Lower leg skin (tissue), 4 donors: ENCODE measurements around the gene SSRP1. TPM values are rescaled to one million over a fixed set of nuclear protein-coding genes. Genes with fewer than 3 reads are reported as not detected.

Experiments
- DNase-seq, 2 donors: peaks; one replicate each; pipeline ENCODE4 v3.0.0-alpha.2; 2019; ENCODE audit warnings: low spot score in 2 of 2
- H3K4me3 ChIP-seq: fragments of 200-600 bp; sonication (generic); 2 replicates; pipeline ENCODE4 v1.5.1; 2017; ENCODE audit warnings: mild to moderate bottlenecking, low read depth; ENCODE audit not compliant: poor library complexity, severe bottlenecking
- POLR2A ChIP-seq, 2 donors: fragments of 450-650 bp; IDR thresholded peaks; one replicate each; pipeline ENCODE4 v1.6.1; 2016 to 2017; ENCODE audit warnings: antibody characterized with exemption in 2 of 2, mild to moderate bottlenecking in 1 of 2, moderate library complexity in 1 of 2
- WGBS, 2 donors: methylation state at CpG; one replicate each; pipeline ENCODE4 v1.1.5; 2018; 5-methylcytosine and 5-hydroxymethylcytosine counted together
- intact Hi-C: fragments of 100-400 bp; cut with DNase I; formaldehyde crosslinking; loops from one replicate; pipeline ENCODE4 v1.15.0; 2023; ENCODE audit warnings: low total_unique reads
- total RNA-seq, 4 donors: library from RNA; depleted of rRNA; stranded (reverse); fragments of >200 nt; gene quantifications; one replicate each; pipeline ENCODE4 v1.1.0, GENCODE V29; 2016
- TF ChIP-seq, protein P1 (sequence below), 3 donors: fragments of 450-650 bp; IDR thresholded peaks; one replicate each; pipeline ENCODE4 v1.5.1; 2016; ENCODE audit warnings: antibody characterized with exemption in 3 of 3, mild to moderate bottlenecking in 3 of 3, moderate library complexity in 2 of 3

SSRP1 gene
- total RNA-seq, 4 donors from 2014 or later, result 66.1 to 76.1 (median 74.6) TPM

DNA sequence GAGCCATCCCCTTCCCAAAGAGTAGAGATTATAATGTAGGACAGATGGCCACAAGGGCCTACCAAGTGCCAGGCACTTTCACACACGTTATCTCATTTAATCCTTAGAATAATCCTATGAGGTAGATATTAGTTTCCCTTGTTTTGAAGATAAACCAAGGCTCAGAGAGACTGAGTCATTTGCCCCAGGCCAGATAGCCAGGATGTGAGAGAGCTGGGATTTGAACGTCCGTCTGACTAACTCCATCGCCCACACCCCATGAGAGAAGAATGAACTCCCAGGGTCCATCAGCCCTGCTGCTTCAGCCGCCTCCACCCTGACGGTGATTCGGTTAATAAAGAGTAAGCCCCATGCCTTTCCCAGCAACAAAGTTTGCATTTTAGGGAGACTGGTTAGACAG lies 34.6 kb upstream of the SSRP1 start:
- TF ChIP-seq POLR2A (IDR thresholded peaks at IDR 0.05), result no peak
- TF ChIP-seq, protein P1, sequence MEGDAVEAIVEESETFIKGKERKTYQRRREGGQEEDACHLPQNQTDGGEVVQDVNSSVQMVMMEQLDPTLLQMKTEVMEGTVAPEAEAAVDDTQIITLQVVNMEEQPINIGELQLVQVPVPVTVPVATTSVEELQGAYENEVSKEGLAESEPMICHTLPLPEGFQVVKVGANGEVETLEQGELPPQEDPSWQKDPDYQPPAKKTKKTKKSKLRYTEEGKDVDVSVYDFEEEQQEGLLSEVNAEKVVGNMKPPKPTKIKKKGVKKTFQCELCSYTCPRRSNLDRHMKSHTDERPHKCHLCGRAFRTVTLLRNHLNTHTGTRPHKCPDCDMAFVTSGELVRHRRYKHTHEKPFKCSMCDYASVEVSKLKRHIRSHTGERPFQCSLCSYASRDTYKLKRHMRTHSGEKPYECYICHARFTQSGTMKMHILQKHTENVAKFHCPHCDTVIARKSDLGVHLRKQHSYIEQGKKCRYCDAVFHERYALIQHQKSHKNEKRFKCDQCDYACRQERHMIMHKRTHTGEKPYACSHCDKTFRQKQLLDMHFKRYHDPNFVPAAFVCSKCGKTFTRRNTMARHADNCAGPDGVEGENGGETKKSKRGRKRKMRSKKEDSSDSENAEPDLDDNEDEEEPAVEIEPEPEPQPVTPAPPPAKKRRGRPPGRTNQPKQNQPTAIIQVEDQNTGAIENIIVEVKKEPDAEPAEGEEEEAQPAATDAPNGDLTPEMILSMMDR (IDR thresholded peaks at IDR 0.05), result no peak
- no peak overlapping the region for H3K4me3 ChIP-seq
- no peak for DNase-seq
- 84 to 85% methylated on average over 7 of the region's 7 CpGs for WGBS, 2 donors
- intact Hi-C loops, result no loop called here

DNA sequence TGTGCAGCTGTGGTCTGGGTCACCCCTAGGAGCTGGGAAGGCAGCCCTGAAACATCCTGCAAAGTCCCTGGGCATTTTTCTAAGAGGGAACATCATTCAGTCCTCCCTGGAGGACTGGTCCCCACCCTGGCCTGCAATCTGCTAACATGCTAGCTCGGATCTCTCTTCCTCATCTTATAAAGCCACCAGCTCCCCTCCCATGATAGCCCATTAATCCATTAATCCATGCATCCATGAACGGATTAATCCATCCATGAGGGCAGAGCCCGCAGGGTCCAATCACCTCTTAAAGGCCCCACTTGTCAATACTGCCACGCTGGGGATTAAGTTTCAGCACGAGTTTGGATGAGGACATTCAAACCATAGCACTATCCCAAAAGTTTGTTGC lies 33.1 kb upstream of the SSRP1 start:
- WGBS, 2 donors, result 73 to 74% methylated on average over 5 of the region's 5 CpGs
- TF ChIP-seq, protein P1 (IDR thresholded peaks at IDR 0.05), result no peak
- TF ChIP-seq POLR2A (IDR thresholded peaks at IDR 0.05), result no peak
- H3K4me3 ChIP-seq, result no peak overlapping the region
- no peak for DNase-seq
- intact Hi-C loops, result no loop called here

DNA sequence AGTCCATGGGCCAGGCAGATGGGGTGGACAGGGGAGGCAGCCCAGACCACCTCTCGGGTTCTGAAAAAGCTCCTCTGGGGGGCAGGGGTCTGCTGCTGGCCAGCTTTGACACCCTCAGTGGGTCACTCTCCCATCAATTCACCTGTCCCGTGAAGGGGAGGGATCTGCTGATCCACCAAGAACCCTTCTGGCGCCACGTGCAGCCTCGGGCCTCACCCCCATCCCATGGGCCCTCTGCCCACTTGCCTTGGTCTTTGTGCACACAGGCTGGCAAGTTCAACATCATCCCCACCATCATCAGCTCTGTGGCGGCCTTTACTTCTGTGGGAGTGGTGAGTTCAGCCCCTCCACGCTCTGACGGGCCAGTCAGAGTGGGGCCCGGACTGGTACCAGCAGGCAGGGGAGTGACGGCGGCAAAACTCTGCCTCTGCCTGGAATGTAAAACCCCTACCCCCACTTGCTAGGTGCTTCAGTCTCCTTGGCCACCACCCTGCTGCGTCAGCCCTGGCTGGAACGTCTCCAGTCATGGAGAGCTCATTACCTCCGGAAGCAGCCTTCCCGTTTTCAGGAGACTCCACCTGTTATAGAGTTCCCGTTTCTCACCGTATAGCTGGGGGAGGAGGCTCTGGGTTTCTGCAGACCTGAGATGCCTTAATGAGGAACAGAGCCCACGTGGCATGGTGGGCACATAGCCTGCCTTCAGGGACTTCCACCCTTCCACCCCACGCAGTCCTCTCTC lies 32.6 kb upstream of the SSRP1 start:
- intact Hi-C loops, result no loop called here
- DNase-seq, result no peak
- no peak for TF ChIP-seq POLR2A (IDR thresholded peaks at IDR 0.05)
- TF ChIP-seq, protein P1 (IDR thresholded peaks at IDR 0.05), result no peak
- H3K4me3 ChIP-seq, result no peak overlapping the region
- WGBS, 2 donors, result 44 to 59% methylated on average over 19 of the region's 19 CpGs

DNA sequence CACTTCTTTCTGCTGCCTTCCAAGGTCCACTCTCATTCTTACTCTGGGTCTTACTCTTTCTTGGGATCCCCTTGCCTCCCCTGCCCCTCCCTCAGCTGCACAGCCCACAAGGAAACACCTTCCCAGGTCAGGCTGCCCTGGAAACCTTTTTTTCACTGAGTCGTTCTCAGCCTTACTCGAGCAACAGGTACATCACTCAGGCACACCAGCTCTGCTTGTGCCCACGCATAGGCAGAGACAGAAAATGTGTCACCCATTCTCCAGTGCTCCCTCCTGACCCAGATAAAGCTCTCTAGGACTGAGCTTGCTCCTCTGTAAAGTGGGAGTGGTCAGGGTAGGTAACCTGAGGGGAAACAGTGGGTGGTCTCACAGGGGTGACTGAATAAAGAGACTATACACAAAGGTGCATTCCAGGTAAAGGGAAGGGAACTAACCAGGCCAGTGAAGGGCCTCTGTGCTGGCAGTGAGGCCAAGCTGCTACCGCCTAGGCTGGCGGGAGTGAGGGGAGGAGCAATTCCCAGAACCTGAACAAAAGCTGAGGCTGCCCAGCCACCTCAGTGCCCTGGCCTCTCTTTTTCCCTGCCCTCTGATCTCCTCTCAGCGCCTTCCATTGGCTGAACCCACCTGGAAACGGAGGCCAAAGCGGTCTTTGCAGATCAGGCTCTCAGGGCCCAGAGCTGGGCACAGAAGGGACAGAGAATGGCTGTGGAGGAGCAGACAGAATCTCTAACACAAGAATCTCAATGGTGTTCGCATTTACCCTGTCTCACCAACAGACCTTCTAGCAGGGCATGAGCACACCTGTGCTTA lies 29.4 kb upstream of the SSRP1 start:
- no peak for DNase-seq
- WGBS, 2 donors, result 76 to 86% methylated on average over 9 of the region's 9 CpGs
- no peak overlapping the region for H3K4me3 ChIP-seq
- TF ChIP-seq POLR2A (IDR thresholded peaks at IDR 0.05), result no peak
- TF ChIP-seq, protein P1 (IDR thresholded peaks at IDR 0.05), result no peak
- intact Hi-C loops, result no loop called here

DNA sequence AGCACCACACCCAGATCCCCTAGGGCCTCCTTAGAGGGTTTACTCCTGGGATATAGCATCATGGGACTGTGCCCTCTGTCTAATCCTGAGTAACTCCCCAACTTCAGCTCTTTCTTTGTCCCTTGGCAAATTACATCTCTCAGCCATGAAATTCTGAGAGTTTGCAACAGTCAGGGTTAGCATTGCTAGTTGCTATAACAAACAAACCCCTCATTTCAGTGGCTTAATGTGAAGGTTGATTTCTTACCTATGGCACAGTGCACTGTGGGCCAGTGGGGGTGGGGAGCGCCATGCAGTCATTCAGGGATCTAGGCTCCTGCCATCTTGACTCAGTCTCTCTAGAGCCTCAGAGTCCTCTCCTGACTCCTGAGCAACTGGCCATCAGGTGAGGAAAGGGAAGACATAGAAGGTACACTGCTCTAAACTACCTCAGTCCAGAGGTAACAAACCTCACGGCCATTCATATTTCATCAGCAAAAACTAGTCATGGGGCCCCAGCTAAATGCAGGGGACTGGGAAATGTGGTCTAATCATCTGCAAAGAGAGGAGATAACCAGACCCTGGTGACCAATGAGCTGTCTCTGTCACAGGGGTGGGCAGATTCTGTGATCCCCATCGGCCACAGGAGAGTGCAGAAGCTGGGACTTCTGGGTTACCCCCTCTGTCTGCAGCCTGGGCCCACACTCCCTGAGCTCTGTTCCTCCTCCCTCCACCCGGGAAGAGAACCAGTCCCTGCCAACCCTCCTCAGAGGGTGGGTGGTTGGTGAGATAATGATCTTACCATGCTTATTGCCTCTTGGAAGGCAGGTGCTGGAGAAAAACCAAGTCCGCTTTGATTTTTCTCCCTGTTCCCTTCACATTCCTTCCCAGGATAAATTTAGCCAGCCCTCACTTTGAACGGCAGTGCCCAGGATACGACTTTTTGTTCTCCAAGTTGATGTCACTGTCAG lies 27.7 kb upstream of the SSRP1 start:
- 51 to 54% methylated on average over 7 of the region's 7 CpGs for WGBS, 2 donors
- no peak overlapping the region for H3K4me3 ChIP-seq
- TF ChIP-seq, protein P1 (IDR thresholded peaks at IDR 0.05), result no peak
- DNase-seq, result no peak
- intact Hi-C loops, result no loop called here
